HG02678 (cell line): Measurements from ENCODE around the gene CTSH.
A peak's percentile ranks its signal among the peaks of the same experiment; 100 is the strongest.

Experiments
- ATAC-seq: cut with Tn5 transposase; IDR thresholded peaks from one replicate; pipeline ENCODE4 v1.9.1; 2021; ENCODE audit warnings: mild to moderate bottlenecking, moderate library complexity; ENCODE audit not compliant: unreplicated experiment

The CTSH gene

GRCh38 chr15:78978601-78979179, 33.8 kb upstream of the CTSH start:
- no peak for ATAC-seq

GRCh38 chr15:78977591-78978347, 32.9 kb upstream of the CTSH start:
- ATAC-seq = peak; percentile 20

- ATAC-seq = peak; percentile 68
These were observed 32.3 kb upstream of the CTSH start for GRCh38 chr15:78977091-78977571.

GRCh38 chr15:78976691-78977090, 31.8 kb upstream of the CTSH start:
- no peak for ATAC-seq

- no peak for ATAC-seq
These were observed 29.5 kb upstream of the CTSH start for GRCh38 chr15:78974272-78974918.

- ATAC-seq = no peak
These were observed 25.0 kb upstream of the CTSH start for GRCh38 chr15:78969687-78970349.

GRCh38 chr15:78968539-78969271, 23.9 kb upstream of the CTSH start:
- no peak for ATAC-seq

- ATAC-seq = no peak
These were observed 23.3 kb upstream of the CTSH start for GRCh38 chr15:78968114-78968513.

GRCh38 chr15:78960308-78960707, 15.5 kb upstream of the CTSH start:
- ATAC-seq = no peak

- no peak for ATAC-seq
These were observed 14.5 kb upstream of the CTSH start for GRCh38 chr15:78959360-78959759.

GRCh38 chr15:78957416-78958093, 12.7 kb upstream of the CTSH start:
- ATAC-seq = no peak

GRCh38 chr15:78956937-78957336, 12.1 kb upstream of the CTSH start:
- no peak for ATAC-seq

- ATAC-seq = no peak
These were observed 10.5 kb upstream of the CTSH start for GRCh38 chr15:78955355-78955754.

GRCh38 chr15:78951841-78952238, 7.0 kb upstream of the CTSH start:
- ATAC-seq = no peak

GRCh38 chr15:78950902-78951840, 6.3 kb upstream of the CTSH start:
- no peak for ATAC-seq

- ATAC-seq = no peak
These were observed 5.5 kb upstream of the CTSH start for GRCh38 chr15:78950343-78950742.

GRCh38 chr15:78949461-78949860, 4.6 kb upstream of the CTSH start:
- no peak for ATAC-seq

- ATAC-seq = no peak
These were observed 2.7 kb upstream of the CTSH start for GRCh38 chr15:78947506-78947905.

- no peak for ATAC-seq
These were observed 1.6 kb upstream of the CTSH start for GRCh38 chr15:78946493-78946892.
